ENCODE results near the gene CMTM8.

Gene CMTM8

DNA sequence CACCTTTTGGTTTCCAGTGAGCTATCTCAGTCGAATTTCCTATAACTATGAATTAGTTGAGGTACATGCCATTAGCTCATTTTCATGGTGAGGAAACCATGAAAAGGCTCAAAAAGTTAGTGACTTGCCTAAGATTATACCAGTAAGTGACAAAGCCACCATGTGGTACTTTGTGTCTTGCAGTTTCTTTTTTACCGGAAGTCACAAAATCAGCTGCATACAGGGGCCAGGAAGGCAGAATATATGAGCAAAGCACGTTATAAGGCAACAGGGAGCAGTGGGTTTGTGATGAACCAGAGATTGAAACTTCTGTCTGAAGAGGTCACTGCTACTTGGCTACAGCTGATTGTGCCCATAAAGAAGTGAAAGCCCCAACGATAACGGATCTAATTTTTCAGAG lies 50.3 kb downstream of the CMTM8 start:
- in situ Hi-C loops (cut with HindIII; ENCODE audit: low pct_unique_long_range_greater_than_20kb, low sequenced_read_pairs), result no loop called here
- no peak for DNase-seq (ENCODE audit: low read depth in 1 of 2, low spot score in 1 of 2)
- TF ChIP-seq JUND (IDR thresholded peaks at IDR 0.05; ENCODE audit: low read depth), result no peak

DNA sequence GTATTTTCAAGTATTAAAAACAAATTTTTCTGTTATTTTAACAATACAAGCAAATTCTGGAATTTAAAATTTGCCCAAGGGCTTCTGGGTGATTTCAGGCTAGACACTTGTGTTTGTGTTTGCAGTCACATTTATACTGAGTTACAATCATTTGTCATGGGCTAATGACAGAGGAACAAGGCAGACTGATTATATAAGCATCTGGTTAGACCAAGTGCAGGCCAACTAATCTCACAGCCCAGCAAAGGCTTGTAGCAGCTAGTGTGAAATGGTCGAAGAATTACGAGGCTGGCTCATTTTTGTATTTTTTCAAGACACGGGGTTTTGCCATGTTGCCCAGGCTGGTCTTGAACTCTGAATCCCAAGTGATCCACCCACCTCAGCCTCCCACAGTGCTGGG lies 52.1 kb downstream of the CMTM8 start:
- in situ Hi-C loops (cut with HindIII; ENCODE audit: low pct_unique_long_range_greater_than_20kb, low sequenced_read_pairs), result no loop called here
- TF ChIP-seq JUND (IDR thresholded peaks at IDR 0.05; ENCODE audit: low read depth), result no peak

DNA sequence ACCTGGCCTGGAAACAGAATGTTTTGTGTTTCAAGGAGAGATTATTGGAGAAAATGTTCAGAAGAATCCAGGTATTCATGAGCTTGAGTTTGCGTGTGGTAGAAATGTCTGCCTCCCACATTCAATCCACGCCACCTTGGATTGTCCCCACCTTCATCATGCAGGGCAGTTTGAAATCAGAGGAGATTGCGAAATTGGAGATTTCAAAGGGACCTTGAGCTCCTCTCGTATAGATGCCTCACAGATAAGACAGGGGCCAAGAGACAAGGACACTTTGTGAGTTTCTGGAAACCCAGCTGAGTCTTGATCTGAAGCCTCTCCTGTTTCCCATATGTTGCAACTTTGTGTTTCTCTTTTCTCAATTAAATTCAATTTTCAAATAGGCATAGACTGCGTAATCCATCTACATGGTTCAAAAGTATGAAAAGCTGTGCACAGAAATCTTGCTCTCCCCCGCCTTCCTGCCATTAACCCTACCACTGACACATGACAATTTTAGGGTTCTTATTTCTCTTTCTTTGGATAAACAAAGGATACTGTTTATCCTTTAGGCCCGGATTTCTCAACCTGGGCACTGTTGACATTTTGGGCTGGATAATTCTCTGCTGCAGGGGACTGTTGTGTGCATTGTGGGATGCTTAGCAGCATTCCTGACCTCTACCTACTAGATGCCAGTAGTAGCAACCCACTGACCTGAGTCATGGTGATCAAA lies 53.8 kb downstream of the CMTM8 start:
- TF ChIP-seq JUND (IDR thresholded peaks at IDR 0.05; ENCODE audit: low read depth), result no peak
- in situ Hi-C loops (cut with HindIII; ENCODE audit: low pct_unique_long_range_greater_than_20kb, low sequenced_read_pairs), result no loop called here
- no peak for DNase-seq (ENCODE audit: low read depth in 1 of 2, low spot score in 1 of 2)

More for the DNA sequence above, 52.1 kb downstream of the CMTM8 start:
- no peak for DNase-seq (ENCODE audit: low read depth in 1 of 2, low spot score in 1 of 2)

DNA sequence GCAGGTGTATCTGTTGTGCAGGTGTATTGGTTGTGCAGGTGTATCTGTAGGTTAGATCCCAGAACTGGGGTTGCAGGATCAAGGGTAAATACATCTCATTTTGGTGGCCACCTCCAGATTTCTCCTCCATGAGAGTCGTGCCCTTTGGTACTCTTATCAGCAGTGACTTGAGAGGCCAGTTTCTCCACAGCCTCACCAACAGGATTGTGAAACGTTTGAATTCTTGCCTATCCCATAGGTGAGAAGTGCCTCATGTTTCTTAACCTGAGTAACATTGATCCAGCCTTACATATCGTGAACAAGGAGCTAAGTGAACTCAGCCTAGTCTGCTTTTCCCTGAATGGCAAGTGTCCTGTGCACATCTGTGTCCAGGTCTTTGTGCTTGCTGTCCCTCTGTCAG lies 55.4 kb downstream of the CMTM8 start:
- DNase-seq (ENCODE audit: low read depth in 1 of 2, low spot score in 1 of 2), result no peak
- no peak for TF ChIP-seq JUND (IDR thresholded peaks at IDR 0.05; ENCODE audit: low read depth)
- in situ Hi-C loops (cut with HindIII; ENCODE audit: low pct_unique_long_range_greater_than_20kb, low sequenced_read_pairs), result no loop called here

DNA sequence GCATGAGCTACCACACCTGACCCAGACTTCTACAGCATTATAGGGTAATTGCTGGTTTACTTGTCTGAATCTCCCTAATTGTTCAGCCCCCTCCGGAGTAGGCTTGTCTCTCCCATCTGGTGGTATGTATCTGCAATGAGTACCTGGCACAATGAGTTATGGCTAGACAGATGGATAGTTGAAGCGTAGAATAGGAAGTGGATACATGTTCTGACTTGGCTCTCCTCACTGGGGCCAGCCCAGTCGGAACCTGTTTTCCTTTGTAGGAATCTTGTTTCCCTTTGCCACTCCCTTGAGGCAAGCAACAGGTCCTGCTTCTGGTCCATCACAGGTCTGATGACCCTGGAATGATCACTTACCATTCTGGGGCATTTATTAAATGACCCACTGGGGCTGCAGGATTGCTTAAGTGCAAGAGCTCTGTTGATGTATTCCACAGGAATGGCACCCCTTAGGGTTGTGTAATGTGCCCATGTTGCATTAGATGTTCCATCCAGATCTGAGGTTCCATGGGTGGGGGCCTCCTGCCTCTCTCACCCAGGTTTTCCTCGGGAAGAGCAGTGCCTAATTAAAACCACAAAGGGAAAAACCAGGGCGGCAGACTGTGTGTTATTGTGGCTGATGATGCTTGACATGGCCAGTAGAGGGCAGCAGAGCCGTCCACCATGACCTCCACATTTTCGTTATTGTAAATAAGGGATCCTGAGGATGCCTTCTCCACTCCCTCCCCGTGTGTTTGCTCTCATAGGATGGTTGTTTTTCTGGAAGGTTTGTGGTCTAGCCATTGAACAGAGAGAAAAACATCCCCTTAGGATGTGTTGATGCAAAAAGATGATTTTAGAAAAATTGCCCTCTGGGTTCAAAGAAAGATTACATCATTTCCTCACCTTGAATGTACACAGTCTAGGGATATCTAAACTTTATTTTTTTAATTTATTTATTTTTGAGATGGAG lies 58.0 kb downstream of the CMTM8 start:
- no peak for TF ChIP-seq JUND (IDR thresholded peaks at IDR 0.05; ENCODE audit: low read depth)
- peak; percentile 59 to 74 for DNase-seq (ENCODE audit: low read depth in 1 of 2, low spot score in 1 of 2)
- in situ Hi-C loops (cut with HindIII; ENCODE audit: low pct_unique_long_range_greater_than_20kb, low sequenced_read_pairs), result no loop called here

DNA sequence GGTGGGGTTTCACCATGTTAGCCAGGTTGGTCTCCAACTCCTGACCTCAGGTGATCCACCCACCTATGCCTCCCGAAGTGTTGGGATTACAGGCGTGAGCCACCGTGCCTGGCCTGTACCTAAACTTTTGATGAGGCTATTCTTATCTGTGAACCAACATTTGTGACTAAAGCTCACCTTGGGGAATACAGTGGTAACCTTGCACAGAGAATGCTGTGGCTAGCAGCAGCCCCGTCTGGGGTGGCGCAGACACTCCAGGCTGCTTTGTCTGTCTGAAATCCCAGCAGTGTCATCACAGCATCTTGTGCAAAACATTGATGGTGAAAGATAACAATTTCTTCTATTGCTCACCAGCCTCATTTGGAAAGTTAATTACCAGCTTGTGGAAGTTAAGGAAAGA lies 58.9 kb downstream of the CMTM8 start:
- no peak for DNase-seq (ENCODE audit: low read depth in 1 of 2, low spot score in 1 of 2)
- in situ Hi-C loops (cut with HindIII; ENCODE audit: low pct_unique_long_range_greater_than_20kb, low sequenced_read_pairs), result no loop called here

DNA sequence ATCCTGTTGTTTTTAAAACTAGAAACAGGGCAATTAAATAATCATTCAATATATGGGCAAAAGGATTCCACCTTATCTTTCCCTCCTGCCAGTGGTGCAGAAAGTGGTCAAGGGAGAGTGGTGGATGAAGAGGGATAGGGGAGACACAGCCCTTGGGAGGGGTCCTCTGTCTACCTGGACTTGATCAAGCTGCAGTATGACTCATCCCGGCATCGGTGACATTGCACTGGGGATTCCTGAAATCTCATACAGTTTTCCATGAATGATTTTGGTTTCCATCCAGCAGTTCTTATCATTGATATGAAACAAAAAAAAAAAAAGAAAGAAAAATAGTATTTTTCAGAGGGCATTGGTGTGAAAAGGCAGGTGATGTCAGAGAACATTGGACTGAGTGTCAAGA lies 62.9 kb downstream of the CMTM8 start:
- in situ Hi-C loops (cut with HindIII; ENCODE audit: low pct_unique_long_range_greater_than_20kb, low sequenced_read_pairs), result no loop called here
- DNase-seq (ENCODE audit: low read depth in 1 of 2, low spot score in 1 of 2), result no peak
- no peak for TF ChIP-seq JUND (IDR thresholded peaks at IDR 0.05; ENCODE audit: low read depth)

More for the DNA sequence above, 58.9 kb downstream of the CMTM8 start:
- no peak for TF ChIP-seq JUND (IDR thresholded peaks at IDR 0.05; ENCODE audit: low read depth)

DNA sequence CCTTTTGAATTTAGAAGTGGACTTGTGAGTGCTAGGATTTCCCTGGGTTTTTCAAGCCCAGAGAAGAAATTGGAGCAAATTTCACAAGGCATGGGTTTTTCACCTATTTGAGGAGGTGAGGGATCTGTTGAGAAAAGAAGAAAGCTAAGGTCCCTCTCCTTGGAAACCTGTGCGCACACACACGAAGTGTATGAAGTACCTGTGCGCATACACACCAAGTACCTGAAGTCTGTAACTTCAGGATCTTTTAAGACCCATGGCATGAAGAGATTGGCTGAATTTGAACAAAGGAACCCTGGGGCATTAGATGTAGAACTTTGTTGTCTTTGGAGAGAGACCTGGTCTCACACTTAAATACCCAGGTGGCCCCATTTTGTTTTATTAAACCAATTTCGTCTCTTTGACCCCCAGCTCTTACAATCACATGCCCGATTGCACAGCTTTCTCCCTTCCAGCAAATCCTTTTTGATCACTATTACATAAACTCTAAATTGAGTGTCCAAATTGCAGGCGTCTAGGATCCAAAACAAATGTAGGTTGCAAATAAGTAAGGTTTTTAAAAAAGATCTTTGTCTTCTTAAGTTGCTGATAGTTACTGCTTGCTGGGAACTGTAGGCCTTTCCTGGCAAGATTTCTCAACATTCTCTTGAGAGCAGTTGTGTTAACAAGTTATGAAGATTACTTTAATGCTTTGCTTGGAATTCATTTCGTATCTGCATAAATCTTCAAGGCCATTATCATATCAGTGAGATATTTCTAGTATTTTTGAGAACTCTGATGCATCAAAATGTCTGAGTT lies 64.3 kb downstream of the CMTM8 start:
- no peak for TF ChIP-seq JUND (IDR thresholded peaks at IDR 0.05; ENCODE audit: low read depth)
- no peak for DNase-seq (ENCODE audit: low read depth in 1 of 2, low spot score in 1 of 2)
- in situ Hi-C loops (cut with HindIII; ENCODE audit: low pct_unique_long_range_greater_than_20kb, low sequenced_read_pairs), result no loop called here

DNA sequence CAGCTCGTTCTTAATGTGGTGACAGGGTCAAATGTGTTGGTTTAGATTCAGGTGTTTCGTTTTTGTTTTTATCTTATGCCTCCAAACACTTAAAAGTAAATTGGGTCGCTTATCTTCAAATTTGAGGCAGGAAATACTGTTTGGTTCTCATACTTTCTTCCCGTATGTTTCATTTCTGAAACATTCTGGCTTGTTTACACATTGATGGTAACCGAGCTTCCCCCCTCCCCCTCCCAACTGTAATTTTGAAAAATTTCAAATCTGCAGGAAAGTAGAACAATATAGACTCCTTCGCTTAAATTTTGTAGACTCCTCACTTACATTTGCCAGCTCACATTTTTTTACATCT lies 64.9 kb downstream of the CMTM8 start:
- TF ChIP-seq JUND (IDR thresholded peaks at IDR 0.05; ENCODE audit: low read depth), result no peak
- in situ Hi-C loops (cut with HindIII; ENCODE audit: low pct_unique_long_range_greater_than_20kb, low sequenced_read_pairs), result no loop called here

DNA sequence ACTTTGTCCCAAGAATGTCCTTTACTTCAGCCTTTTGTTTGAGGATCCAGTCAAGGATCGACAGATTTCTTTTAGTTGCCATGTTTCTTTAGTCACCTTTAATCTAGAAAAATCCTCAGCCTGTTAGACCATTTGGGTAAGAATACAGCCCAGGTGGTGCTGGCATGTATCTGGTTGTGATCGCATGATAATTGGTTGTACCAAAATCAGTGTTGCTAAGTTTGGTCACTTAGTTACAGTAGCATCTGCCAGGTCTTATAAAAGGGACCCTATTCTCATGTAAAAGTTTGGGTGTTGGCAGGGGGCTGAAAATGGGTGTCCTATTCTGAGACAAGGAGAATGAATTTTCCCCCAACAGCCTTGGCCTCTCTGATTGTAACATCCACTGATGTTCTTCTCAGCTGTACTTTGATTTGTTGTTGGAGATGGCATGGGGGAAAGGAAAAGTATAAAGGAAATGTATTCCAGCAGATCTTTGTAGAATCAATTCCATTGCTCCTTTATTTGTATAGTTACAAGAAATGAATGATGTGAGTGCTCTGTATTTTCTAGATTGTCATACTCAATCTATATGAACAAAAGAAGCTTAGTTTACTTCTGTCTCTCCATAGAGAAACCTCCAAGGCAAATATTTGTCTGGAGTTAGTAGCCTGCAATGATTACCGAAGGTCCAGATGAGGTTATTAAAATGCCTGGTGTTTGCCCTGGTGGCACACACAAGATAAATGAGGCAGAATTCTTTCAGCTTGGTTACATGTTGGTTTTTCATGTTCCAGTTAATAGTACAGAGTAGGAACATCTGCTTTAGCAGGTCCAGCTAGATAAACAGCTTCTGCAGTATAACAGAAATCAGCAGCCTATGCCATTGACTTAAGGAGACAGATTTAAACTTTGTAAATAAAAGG lies 65.7 kb downstream of the CMTM8 start:
- in situ Hi-C loops (cut with HindIII; ENCODE audit: low pct_unique_long_range_greater_than_20kb, low sequenced_read_pairs), result no loop called here
- peak in 1 of 2 experiments; percentile 20 for DNase-seq (ENCODE audit: low read depth in 1 of 2, low spot score in 1 of 2)

More for the DNA sequence above, 64.9 kb downstream of the CMTM8 start:
- no peak for DNase-seq (ENCODE audit: low read depth in 1 of 2, low spot score in 1 of 2)

DNA sequence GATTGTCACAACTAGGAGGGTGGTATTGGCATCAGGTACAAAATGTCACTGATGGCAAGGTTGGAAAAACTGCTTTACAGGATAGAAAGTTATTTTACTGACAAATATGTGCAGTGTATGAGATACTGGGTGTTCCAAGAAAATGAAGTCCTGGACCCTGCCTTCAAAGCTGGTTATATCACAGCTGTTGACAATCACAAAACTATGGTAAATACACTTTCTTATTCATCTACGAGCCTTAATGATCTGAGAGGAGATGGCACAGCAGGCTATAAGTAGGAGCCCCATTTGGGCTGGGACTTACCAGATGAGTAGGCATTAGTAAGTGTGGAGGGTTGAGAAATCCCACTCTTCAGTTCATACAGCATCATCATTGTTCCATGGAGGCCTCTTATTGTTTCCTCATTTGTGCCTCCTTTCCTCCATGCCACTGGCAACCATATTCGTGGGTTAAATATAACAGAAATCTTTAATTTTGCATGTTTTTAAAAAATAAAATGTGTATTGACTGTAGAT lies 66.9 kb downstream of the CMTM8 start:
- no peak for TF ChIP-seq JUND (IDR thresholded peaks at IDR 0.05; ENCODE audit: low read depth)
- no peak for DNase-seq (ENCODE audit: low read depth in 1 of 2, low spot score in 1 of 2)
- in situ Hi-C loops (cut with HindIII; ENCODE audit: low pct_unique_long_range_greater_than_20kb, low sequenced_read_pairs), result no loop called here

More for the DNA sequence above, 65.7 kb downstream of the CMTM8 start:
- no peak for TF ChIP-seq JUND (IDR thresholded peaks at IDR 0.05; ENCODE audit: low read depth)

Measured in T47D (cell line).